ENCODE measurements around the gene YARS1. TPM values are rescaled to one million over a fixed set of nuclear protein-coding genes. Genes with fewer than 3 reads are reported as not detected.

Gene YARS1
- total and polyA plus RNA-seq, 2 of the 13 experiments (the other 11 are each of a cell fraction or from before 2014, with no cell fraction given), result 50.1 to 113 TPM

GRCh38 chr1:32801096-32801715 lies 16.0 kb downstream of the YARS1 start:
- H4K20me1 ChIP-seq (ENCODE audit: insufficient read depth, low read length), result no peaks in the 10 kb centered on the region
- H3K36me3 ChIP-seq (replicated peaks in 1 of 2; ENCODE audit: control insufficient read depth in 1 of 2, insufficient read depth in 2 of 2, low read length in 2 of 2), result peaks cover 6 to 56% of the 10 kb centered on the region in 2 experiments; a peak in 4 of 5 replicates
- H3K79me2 ChIP-seq (ENCODE audit: insufficient read depth, low read length), result no peaks in the 10 kb centered on the region
- H3K4me2 ChIP-seq (ENCODE audit: low read depth, low read length), result no peak overlapping the region
- no peak overlapping the region for H3K9ac ChIP-seq (ENCODE audit: insufficient read depth, low read depth, low read length)
- CTCF ChIA-PET (ENCODE audit: low intra/inter-chr PET ratio, low total read pairs), result no interaction called here
- 96% methylated on average over 9 of the region's 9 CpGs for WGBS (ENCODE audit: low lambda C conversion rate)
- no peak overlapping the region for H3K27ac ChIP-seq (ENCODE audit: extremely low read length, insufficient read depth, low read length)
- POLR2A ChIA-PET, result no interaction called here
- no peaks in the 10 kb centered on the region for H3K4me1 ChIP-seq (ENCODE audit: insufficient read depth, low read length)
- H3K4me3 ChIP-seq (replicated peaks in 1 of 3; ENCODE audit: insufficient read depth in 1 of 3, low read depth in 2 of 3, low read length in 3 of 3), result no peak overlapping the region
- FAIRE-seq (no peak), ATAC-seq (no peak), DNase-seq (ENCODE audit: low spot score) (no peak)
- H3K27me3 ChIP-seq (ENCODE audit: control insufficient read depth in 1 of 2, insufficient read depth in 2 of 2, low read length in 2 of 2), result no peaks in the 10 kb centered on the region
- in situ Hi-C loops (cut with HindIII; ENCODE audit: extremely low pct_ligation_motif_present, low pct_unique_long_range_greater_than_20kb), result no loop called here
- H2AFZ ChIP-seq (ENCODE audit: low read length), result no peak overlapping the region
- intact Hi-C loops (cut with micrococcal nuclease; ENCODE audit: unreplicated experiment), result no loop called here
- no peaks in the 10 kb centered on the region for H3K9me3 ChIP-seq (ENCODE audit: low read length)
- no TSS peak for BruUV-seq (replicated peaks)
- no peak for TF ChIP-seq KLF12 (CRISPR knock-in tag; IDR thresholded peaks at IDR 0.05; ENCODE audit: borderline replicate concordance)
- TF ChIP-seq, protein P1, sequence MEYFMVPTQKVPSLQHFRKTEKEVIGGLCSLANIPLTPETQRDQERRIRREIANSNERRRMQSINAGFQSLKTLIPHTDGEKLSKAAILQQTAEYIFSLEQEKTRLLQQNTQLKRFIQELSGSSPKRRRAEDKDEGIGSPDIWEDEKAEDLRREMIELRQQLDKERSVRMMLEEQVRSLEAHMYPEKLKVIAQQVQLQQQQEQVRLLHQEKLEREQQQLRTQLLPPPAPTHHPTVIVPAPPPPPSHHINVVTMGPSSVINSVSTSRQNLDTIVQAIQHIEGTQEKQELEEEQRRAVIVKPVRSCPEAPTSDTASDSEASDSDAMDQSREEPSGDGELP (IDR thresholded peaks at IDR 0.05; ENCODE audit: borderline replicate concordance, low read depth), result no peak
- no peak for TF ChIP-seq PITX1 (CRISPR knock-in tag; IDR thresholded peaks at IDR 0.05)
- TF ChIP-seq ZFP37 (CRISPR knock-in tag; IDR thresholded peaks at IDR 0.05; ENCODE audit: borderline replicate concordance), result no peak
- TF ChIP-seq ISX (CRISPR knock-in tag; conservative IDR thresholded peaks at IDR 0.05), result no peak
- TF ChIP-seq, protein P2, sequence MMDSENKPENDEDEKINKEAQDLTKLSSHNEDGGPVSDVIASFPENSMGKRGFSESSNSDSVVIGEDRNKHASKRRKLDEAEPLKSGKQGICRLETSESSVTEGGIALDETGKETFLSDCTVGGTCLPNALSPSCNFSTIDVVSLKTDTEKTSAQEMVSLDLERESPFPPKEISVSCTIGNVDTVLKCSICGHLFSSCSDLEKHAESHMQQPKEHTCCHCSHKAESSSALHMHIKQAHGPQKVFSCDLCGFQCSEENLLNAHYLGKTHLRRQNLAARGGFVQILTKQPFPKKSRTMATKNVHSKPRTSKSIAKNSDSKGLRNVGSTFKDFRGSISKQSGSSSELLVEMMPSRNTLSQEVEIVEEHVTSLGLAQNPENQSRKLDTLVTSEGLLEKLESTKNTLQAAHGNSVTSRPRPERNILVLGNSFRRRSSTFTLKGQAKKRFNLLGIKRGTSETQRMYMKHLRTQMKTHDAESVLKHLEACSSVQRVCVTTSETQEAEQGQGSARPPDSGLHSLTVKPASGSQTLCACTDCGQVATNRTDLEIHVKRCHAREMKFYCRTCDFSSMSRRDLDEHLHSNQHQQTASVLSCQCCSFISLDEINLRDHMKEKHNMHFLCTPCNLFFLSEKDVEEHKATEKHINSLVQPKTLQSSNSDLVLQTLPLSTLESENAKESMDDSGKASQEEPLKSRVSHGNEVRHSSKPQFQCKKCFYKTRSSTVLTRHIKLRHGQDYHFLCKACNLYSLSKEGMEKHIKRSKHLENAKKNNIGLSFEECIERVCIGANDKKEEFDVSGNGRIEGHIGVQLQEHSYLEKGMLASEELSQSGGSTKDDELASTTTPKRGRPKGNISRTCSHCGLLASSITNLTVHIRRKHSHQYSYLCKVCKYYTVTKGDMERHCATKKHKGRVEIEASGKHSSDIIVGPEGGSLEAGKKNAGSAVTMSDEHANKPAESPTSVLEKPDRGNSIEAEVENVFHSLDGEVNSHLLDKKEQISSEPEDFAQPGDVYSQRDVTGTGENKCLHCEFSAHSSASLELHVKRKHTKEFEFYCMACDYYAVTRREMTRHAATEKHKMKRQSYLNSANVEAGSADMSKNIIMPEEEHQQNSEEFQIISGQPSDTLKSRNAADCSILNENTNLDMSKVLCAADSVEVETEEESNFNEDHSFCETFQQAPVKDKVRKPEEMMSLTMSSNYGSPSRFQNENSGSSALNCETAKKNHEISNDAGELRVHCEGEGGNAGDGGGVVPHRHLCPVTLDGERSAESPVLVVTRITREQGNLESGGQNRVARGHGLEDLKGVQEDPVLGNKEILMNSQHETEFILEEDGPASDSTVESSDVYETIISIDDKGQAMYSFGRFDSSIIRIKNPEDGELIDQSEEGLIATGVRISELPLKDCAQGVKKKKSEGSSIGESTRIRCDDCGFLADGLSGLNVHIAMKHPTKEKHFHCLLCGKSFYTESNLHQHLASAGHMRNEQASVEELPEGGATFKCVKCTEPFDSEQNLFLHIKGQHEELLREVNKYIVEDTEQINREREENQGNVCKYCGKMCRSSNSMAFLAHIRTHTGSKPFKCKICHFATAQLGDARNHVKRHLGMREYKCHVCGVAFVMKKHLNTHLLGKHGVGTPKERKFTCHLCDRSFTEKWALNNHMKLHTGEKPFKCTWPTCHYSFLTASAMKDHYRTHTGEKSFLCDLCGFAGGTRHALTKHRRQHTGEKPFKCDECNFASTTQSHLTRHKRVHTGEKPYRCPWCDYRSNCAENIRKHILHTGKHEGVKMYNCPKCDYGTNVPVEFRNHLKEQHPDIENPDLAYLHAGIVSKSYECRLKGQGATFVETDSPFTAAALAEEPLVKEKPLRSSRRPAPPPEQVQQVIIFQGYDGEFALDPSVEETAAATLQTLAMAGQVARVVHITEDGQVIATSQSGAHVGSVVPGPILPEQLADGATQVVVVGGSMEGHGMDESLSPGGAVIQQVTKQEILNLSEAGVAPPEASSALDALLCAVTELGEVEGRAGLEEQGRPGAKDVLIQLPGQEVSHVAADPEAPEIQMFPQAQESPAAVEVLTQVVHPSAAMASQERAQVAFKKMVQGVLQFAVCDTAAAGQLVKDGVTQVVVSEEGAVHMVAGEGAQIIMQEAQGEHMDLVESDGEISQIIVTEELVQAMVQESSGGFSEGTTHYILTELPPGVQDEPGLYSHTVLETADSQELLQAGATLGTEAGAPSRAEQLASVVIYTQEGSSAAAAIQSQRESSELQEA (CRISPR knock-in tag; IDR thresholded peaks at IDR 0.05; ENCODE audit: not compliant biosample characterization), result no peak
- no peak for TF ChIP-seq FOXK2 (IDR thresholded peaks at IDR 0.05)

Data from HepG2 (cell line).